Cortex of kidney (tissue), 1 donor: Measurements from ENCODE around the gene IBTK.
"Not testable (repeated sequence)": the region's sequence is repeated elsewhere in the genome, so short reads cannot be mapped to it uniquely, and the experiment has no call there.

Experiments used
- DNase-seq: peaks from one replicate; lab custom pipeline; 2025; lab: John Stamatoyannopoulos, UW

IBTK gene

GRCh38 chr6:82172594-82172993 lies 75.0 kb downstream of the IBTK start:
- no peak for DNase-seq

DNA sequence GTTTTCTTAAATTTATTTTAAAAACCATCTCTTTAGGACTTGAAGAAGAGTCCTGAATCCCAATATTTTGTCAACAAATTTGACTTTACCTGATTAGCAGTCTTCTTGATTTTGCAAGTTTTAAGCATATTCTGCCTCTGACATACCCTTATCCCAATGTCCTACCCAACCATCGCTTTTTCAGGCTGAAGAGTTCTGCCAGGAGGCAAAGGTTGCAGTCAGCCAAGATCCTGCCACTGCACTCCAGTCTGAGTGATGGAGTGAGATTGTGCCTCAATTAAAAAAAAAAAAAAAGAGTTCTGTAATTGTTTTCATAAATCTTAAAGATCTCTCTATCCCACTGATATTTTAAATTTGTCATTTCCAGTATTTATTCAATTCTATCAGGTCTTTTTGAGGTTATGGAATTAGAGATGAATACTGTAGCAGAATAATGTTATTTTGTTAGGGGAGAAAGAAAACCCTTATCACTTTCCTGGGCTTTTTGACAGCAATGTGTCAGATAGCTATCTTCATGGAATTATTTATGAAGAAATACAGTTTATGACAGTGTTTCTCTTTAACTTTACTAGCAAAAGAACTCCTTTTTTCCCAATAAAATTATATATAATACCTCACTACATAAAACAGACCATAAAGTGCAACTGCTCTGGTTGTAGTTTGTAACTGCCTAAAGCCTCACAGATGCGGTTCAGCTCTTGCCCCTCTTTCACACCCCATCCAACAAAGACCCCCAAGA lies 78.2 kb downstream of the IBTK start:
- no peak for DNase-seq

GRCh38 chr6:82166493-82166892 lies 81.1 kb downstream of the IBTK start:
- DNase-seq, result no peak

GRCh38 chr6:82160255-82160990 lies 87.1 kb downstream of the IBTK start:
- no peak for DNase-seq

DNA sequence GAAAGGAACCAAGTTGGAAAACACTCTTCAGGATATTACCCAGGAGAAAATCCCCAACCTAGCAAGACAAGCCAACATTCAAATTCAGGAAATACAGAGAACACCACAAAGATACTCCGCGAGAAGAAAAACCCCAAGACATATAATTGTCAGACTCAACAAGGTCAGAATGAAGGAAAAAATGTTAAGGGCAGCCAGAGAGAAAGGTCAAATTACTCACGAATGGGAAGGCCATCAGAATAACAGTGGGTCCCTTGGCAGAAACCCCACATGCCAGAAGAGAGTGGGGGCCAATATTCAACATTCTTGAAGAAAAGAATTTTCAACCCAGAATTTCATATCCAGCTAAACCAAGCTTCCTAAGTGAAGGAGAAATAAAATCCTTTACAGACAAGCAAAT lies 94.8 kb downstream of the IBTK start:
- DNase-seq, result not testable (repeated sequence)

GRCh38 chr6:82151147-82151546 lies 96.4 kb downstream of the IBTK start:
- not testable (repeated sequence) for DNase-seq

- DNase-seq, result no peak
Observed at GRCh38 chr6:82145926-82146452, 101.6 kb downstream of the IBTK start.

DNA sequence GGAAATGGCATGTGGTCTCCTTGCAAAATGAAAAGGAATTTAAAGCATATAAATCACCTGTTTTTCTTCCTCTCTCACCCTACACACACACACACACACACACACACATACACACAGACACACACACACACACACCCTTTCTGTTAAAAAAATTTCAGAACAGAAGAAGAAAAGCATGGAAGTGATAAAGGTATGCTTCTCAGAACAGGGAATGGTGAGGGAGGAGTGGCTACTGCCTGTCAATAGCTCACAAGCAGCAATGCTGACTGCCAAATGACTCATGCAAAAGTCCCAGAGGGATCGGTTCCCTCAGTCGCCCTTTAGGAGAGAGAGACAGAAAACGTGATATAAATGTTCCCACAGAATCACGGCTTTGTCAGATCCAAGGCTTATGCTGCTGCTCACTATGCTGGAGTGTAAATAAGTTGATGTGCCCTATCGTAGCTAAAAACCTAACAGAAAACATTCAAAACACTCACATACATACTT lies 102.6 kb downstream of the IBTK start:
- DNase-seq, result no peak

GRCh38 chr6:82144007-82144851 lies 103.3 kb downstream of the IBTK start:
- no peak for DNase-seq

GRCh38 chr6:82143041-82143481 lies 104.5 kb downstream of the IBTK start:
- no peak for DNase-seq

GRCh38 chr6:82142524-82142923 lies 105.0 kb downstream of the IBTK start:
- no peak for DNase-seq

GRCh38 chr6:82138075-82138791 lies 109.3 kb downstream of the IBTK start:
- DNase-seq, result no peak

DNA sequence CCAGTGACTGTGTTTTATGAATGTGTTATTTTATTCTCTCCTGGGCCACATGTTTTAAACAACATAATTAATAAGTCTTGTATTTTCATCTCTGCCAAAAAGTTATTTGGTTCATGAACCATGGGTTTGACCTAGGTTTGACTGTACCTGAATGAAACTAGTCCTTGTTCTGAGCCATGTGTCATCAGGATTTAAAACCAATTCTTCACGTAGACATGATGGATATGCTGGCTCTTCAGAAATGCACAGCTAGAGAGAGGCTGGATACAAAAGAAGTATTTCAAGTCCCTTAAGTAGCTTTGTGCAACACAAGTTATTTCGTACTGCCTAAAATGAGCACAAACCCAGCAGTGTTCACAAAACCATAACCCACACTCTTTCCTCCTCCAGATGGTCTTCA lies 116.1 kb downstream of the IBTK start:
- no peak for DNase-seq

DNA sequence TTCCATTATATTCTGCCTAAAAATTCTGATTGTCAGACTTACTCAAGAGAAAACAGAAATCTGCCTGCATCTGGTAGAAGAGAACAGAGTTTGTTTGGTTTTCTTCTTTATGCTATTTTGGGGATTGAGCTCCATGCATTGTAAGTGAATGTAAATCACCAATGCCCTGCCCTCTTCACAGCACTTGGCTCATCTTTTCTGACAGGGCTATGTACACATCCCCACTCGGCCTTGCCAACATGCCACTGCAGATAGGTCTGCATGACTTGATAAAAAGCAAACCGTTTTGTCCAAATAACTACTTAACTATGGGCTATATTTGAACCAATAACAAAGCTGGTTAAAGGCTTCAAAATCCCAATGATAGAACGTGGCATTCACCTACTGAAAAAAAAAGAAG lies 117.7 kb downstream of the IBTK start:
- DNase-seq, result no peak

GRCh38 chr6:82128973-82129372 lies 118.6 kb downstream of the IBTK start:
- not testable (repeated sequence) for DNase-seq

- no peak for DNase-seq
Observed at GRCh38 chr6:82123632-82124031, 123.9 kb downstream of the IBTK start.
